COLO668 (cell line): ENCODE measurements around the gene GPX6.
"Not testable (repeated sequence)": the region's sequence is repeated elsewhere in the genome, so short reads cannot be mapped to it uniquely, and the experiment has no call there.

Experiments
- DNase-seq: peaks from one replicate; lab custom pipeline; 2025; ENCODE audit not compliant: unreplicated experiment; lab: John Stamatoyannopoulos, UW

GPX6 gene

DNA sequence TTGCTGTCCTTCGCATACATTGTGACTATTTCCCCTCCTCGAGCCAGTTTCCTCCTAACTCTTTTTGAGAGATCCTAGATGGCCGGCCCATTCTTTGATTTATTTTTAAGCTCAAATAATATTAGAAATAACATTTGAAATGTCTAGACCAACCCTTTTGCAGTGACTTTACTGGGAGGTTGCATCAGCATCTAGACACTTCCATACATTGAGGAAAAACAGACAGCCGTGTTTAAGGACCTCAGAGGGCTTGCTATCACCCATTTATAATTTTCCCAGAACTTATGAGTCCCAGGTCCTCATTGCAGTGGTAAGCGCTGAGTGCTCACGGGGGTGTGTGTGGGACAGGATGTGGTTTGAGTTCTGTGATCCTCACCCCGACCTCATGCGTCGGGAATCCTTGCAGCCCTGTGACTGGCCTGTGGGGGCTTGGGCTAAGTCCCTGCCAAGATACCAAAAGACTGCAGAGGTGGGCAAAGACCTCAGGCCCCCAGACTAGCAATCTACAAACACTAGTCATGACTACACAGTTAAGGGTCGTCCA is 10.0 kb upstream of the GPX6 start, which contains the start of gene GPX5:
GPX5 (plus strand) TSS at position 386 of the 544 bp plus-strand sequence; CDS start at position 519, 133 bp downstream.
- no peak for DNase-seq

DNA sequence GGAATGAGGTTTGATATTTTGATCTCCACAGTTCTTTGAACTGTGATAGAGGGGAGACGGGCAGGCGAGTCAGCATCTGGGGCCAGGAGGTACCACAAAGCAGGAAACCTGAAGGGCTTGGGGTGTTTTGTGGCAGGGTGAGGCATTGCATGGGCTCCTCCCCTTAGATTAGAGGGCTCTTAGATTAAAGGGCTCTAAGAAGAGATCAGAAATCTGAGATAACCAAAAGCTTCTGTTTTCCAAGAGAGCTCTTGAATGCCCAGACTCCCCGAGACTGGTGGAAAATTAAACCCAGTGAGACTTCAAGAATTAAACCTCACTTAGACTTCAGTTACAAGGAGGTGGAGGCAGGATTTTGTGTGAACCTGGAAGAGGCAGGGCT is 7.6 kb upstream of the GPX6 start:
- DNase-seq, result no peak

DNA sequence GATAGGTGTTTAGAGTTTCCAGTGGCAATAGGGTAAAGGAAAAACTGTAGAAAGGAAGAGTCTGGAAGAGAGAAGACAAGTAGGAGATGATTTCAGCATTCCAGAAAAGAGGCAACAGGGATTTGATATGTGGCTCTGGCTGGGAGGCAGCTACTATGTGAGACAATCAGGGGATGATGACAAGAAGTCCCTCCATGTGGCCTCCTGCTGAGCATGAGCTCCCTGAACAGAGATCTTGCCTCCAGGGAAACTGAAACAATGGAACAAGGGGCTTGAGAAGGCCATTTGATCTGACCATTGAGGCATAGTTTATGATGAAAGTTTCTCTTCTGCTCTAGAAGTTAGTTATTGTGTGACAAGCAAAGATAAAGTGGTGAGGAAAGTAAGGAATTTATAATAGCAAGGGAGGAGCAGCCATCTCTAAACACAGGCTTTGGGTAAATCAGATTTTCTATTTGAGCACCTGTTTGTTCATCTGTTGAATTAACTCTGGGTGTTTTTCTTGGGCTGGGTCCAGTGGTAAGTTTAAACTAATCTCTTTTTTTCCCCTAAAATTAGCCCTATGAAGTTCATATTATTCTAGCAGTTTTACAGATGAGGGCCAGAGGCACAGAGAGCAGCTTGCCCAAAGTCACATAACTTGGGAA is 7.1 kb upstream of the GPX6 start:
- no peak for DNase-seq

DNA sequence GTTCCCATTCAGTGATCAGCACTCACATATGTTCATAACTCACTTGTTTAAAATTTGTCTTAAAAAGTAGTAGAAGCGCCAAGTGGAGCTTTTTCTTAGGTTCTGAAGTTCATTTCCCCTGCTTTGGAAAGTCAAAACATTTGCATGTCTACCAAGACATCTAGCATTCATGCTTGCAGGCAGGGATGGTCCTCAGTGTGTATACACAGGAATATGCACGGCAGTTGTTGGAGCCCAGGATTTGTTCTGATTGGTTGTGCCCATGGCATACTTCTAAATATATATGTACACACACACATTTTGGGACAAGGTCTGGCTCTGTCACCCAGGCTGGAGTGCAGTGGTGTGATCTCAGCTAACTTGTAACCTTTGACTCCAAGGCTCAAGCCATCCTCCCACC is 2.4 kb upstream of the GPX6 start:
- DNase-seq, result no peak

- not testable (repeated sequence) for DNase-seq
Measured at GRCh38 chr6:28512387-28512786, 3.2 kb downstream of the GPX6 start.

DNA sequence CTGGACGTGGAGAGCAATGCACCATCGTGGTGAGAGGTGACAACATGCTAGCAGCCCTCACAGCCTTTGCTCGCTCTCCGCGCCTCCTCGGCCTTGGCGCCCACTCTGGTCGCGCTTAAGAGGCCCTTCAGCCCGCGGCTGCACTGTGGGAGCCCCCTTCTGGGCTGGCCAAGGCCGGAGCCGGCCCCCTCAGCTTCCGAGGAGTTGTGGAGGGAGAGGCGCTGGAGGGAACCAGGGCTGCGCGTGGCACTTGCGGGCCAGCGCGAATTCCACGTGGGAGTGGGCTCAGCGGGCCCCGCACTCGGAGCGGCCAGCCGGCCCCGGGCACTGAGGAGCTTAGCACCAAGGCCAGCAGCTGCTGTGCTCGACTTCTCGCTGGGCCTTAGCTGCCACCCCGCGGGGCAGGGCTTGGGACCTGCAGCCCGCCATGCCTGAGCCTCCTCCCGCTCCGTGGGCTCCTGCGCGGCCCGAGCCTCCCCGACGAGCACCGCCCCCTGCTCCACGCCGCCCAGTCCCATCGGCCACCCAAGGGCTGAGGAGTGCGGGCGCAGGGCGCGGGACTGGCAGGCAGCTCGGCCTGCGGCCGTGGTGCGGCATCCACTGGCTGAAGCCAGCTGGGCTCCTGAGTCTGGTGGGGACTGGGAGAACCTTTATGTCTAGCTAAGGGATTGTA is 3.8 kb downstream of the GPX6 start:
- no peak for DNase-seq

DNA sequence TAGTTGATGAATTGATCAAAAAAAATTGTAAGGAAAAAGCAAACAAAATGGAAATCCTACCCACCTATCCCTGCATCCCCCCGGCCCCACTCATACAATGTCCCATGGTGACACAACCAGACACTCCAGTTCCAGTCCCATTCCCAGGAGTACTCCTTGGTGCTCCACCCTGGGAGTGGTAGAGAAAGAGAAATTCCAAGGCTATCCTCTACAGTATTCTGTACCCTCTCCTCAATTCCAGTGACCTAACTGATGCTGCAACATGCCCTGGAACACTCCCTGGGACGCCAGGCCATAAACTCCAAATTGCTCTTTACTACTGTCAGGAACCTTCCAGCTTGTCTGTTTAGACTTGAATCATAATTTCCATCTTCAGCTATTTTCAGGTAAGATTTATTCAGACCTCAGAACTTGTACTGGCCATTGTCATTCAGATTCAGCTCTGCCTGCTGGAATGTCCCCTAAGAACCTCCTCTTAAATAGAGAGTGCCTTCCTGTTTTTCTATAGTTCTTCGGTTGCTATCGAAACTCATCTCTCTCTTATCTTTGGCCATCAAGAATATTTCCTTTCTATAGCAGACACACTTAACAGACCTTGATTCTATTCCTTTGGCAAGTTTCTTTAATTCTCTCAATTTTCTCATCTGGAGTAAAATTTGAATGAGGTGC is 8.7 kb downstream of the GPX6 start:
- DNase-seq, result no peak

- no peak for DNase-seq
Measured at GRCh38 chr6:28505733-28506132, 9.9 kb downstream of the GPX6 start.

DNA sequence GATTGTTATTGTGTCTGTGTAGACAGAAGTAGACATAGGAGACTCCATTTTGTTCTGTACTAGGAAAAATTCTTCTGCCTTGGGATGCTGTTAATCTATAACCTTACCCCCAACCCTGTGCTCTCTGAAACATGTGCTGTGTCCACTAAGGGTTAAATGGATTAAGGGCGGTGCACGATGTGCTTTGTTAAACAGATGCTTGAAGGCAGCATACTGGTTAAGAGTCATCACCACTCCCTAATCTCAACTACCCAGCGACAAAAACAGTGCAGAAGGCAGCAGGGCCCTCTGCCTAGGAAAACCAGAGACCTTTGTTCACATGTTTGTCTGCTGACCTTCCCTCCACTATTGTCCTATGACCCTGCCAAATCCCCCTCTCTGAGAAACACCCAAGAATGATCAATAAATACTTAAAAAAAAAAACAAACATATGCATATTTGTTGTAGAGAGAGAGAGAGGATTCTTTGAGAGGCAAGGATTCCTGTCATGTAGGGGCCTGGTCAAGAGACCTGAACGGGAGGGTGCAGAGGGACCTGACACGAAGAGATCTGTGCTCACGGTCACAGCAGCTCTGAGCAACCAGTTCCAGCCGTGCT is 12.8 kb downstream of the GPX6 start:
- DNase-seq, result not testable (repeated sequence)

DNA sequence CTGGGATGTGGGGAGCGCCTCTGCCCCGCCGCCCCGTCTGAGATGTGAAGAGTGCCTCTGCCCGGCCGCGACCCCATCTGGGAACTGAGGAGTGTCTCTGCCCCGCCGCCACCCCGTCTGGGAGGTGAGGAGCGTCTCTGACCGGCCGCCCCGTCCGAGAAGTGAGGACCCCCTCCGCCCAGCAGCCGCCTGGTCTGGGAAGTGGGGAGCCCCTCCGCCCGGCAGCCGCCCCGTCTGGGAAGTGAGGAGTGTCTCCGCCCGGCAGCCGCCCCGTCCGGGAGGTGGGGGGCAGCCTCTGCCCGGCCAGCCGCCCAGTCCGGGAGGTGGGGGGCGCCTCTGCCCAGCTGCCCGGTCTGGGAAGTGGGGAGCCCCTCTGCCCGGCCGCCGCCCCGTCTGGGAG is 13.5 kb downstream of the GPX6 start:
- DNase-seq, result not testable (repeated sequence)

- DNase-seq, result no peak
Measured at GRCh38 chr6:28501259-28501658, 14.3 kb downstream of the GPX6 start.

- no peak for DNase-seq
Measured at GRCh38 chr6:28497893-28498292, 17.7 kb downstream of the GPX6 start.

DNA sequence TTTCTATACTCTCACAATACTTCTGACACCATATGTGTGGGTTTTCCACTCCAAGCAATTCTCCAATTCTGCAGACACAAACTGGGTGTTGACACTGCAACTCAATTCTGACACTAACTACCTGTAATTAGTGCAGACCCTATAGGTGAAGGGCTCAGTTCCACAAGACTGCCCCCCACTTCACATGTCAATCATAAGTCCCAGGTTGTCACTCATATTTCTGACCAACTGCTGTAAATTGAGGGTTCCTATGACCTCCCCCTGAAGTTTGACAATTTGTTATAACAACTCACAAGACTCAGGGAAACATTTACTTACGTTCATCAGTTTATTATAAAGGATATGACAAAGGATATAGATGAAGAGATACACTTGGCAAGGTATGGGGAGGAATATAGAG is 18.3 kb downstream of the GPX6 start:
- no peak for DNase-seq

- DNase-seq, result no peak
Measured at GRCh38 chr6:28496099-28496779, 19.4 kb downstream of the GPX6 start.

DNA sequence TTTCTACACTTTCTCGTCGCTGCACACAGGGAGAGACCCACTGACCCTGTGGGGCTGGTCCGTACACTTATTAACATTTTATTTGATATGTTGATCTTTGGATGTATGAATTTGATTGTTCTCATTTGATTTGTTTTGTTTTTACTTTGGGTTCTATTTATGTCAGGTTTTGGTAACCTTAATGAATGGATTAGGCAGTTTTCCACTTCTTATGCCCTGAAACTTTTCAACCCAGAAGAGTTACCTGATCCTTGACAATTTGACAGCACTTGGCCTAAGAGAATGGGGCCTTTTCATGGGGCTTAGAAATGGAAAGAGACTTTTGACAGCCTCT is 23.6 kb downstream of the GPX6 start:
- no peak for DNase-seq

DNA sequence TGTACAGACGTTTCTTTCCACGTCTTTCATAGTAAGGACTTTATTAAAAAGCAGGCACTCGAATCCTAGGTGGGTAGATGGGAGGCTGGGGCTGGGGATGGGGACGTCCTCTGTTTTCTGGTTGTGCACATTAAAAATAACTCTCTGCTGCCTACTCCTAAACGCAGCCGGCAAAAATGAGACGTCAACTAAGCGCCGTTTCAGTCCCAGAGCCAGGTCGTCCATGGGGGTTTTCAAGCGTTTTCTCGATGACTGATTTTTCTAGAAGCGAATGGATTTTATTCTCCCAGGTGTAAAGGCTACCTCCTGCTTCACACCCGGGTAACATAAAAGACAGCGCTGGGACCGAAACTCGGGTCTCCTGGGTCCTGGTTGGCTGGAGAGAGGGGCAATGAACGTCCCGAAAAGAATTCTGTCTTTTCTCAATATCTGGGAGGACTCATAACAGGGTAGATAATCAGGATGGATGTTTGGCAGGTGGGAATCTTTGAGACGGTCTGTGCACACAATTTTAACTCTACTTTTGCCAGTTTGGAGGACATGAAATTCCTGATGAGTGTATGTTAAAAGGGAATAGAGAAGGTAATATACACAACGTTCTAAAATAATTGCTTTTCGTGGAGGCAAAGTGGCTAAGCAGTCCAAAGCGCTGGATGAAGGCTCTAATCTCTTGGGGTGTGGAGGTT is 25.2 kb downstream of the GPX6 start:
- DNase-seq, result no peak

DNA sequence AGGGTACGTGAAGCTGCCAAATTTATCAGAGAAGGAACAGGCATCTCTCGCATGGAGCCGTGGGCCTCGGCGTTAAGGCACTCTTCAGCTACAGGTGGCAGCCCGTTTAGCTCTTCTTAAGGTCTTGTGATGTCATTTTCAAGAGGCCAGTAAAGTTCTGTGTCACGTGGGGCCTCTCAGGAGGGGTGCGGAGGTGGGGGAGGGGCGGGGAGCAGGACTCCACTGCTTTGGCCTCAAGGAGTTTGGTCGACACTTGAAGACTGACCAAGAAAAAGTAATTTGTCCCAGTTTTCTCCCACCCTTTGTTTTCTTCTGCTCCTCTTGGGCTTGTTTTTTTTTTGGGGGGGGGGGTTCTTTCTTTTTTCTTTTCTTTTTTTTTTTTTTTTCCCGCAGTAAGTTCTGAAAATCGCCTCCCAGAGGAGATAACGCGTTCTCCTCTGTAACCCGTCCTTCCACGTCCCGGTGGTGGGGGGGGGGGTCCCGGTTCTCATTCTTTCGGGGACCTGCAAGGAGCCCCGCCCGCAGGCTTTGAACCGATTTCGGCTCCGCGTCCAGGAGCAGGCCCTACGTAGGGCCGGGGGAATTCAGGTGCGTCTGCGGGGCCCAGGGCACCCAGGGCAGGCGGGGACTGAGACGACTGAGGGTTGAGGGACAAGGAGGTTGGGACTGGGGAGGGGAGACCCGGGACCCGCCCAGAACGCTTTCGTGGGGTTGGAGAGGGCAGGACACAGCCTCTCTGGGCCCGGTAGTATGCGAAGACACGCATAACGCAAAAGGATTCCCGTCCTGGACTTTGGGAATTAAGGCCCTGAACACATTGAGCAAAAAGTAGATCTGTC is 26.0 kb downstream of the GPX6 start:
- no peak for DNase-seq

DNA sequence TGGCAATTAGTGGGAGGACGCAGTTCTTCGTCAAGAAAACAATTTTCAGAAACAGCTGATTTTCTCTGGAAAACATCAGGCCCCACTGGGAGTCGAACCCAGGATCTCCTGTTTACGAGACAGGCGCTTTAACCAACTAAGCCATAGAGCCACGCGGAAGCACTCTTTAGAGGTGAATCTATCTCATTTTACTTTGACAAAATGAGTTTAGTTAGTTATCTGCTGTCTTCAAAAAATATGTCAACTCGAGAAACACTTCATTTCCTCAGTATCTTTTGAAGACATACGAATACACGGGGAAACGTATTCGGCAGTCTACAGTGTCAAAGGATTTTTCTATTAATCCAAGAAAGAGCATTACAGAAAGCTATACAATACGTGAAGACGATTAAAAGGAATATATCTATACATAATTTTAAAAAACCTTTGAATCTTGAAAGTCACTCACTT is 26.7 kb downstream of the GPX6 start:
- DNase-seq, result no peak

DNA sequence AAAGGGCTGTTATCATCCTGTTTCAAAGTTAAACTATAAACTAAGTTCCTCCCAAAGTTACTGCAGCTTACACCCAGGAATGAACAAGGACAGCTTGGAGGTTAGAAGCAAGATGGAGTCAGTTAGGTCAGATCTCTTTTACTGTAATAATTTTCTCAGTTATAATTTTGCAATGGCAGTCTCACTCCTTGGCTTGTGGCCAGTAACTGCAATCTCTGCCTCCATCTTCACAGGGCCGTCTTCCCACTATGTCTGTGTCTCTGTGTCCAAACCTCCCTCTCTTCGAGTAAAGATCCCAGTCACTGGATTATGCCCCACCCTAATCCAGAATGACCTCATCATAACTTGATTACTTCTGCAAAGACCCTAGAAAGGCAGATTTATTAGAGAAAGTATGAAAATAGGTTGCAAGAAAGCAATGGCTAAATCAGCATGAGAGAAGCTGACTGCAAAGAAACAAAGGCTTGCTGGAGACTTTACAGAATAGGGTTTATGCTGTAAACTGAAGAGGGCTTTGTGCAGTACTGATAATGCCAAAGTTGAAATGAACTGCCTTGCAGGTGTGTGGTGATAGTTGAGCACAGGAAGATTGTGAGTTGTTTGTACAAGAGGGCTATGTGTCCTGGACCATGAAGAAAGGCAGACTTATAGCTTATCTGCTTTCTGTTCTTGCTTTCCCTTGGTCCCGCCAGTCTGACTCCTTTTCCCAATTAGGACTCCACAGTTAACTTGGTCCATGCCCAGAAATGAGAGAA is 28.4 kb downstream of the GPX6 start:
- no peak for DNase-seq
